Neural progenitor cell (in vitro differentiated cells): ENCODE data around the gene NOS3. TPM values are rescaled to one million over a fixed set of nuclear protein-coding genes. Genes with fewer than 3 reads are reported as not detected.

Source experiments
- DNase-seq: peaks from one replicate; pipeline ENCODE4 v3.0.0-alpha.2; 2016; ENCODE audit warnings: low spot score
- H2AFZ ChIP-seq: fragments of 200-600 bp; sonication (generic); replicated peaks from 2 replicates; pipeline ENCODE4 v1.6.1; 2016; ENCODE audit warnings: antibody characterized with exemption
- H3F3A ChIP-seq: fragments of 200-600 bp; sonication (generic); 2 replicates; pipeline ENCODE4 v1.6.1; 2016; ENCODE audit warnings: antibody characterized with exemption, low read depth
- H3K27ac ChIP-seq: fragments of 200-600 bp; sonication (generic); 2 replicates; pipeline ENCODE4 v1.5.1; 2016; ENCODE audit warnings: mild to moderate bottlenecking
- H3K27me3 ChIP-seq: fragments of 200-600 bp; sonication (generic); 2 replicates; pipeline ENCODE4 v1.6.1; 2016; ENCODE audit warnings: mild to moderate bottlenecking, moderate library complexity
- H3K36me3 ChIP-seq: fragments of 200-600 bp; sonication (generic); 2 replicates; pipeline ENCODE4 v1.5.1; 2016
- H3K4me1 ChIP-seq: fragments of 200-600 bp; sonication (generic); 2 replicates; pipeline ENCODE4 v1.6.1; 2016; ENCODE audit warnings: mixed run types
- H3K4me2 ChIP-seq: fragments of 200-600 bp; sonication (generic); 2 replicates; pipeline ENCODE4 v1.6.1; 2016
- H3K4me3 ChIP-seq: fragments of 200-600 bp; sonication (generic); 2 replicates; pipeline ENCODE4 v1.5.1; 2016
- H3K79me2 ChIP-seq: fragments of 200-600 bp; sonication (generic); 2 replicates; pipeline ENCODE4 v1.6.1; 2016; ENCODE audit warnings: low read depth
- H3K9ac ChIP-seq: fragments of 200-600 bp; sonication (generic); 2 replicates; pipeline ENCODE4 v1.6.1; 2016
- H3K9me3 ChIP-seq: fragments of 200-600 bp; sonication (generic); 2 replicates; pipeline ENCODE4 v1.5.1; 2016; ENCODE audit warnings: low read depth
- H4K20me1 ChIP-seq: fragments of 200-600 bp; sonication (generic); 2 replicates; pipeline ENCODE4 v1.6.1; 2016; ENCODE audit warnings: low read depth
- H3K27ac Mint-ChIP-seq: 3 replicates; pipeline ENCODE4 v1.8.0; 2021; ENCODE audit warnings: mixed read lengths
- H3K27me3 Mint-ChIP-seq: 2 replicates; pipeline ENCODE4 v1.8.0; 2022; ENCODE audit warnings: low read depth, mild to moderate bottlenecking, inconsistent platforms, moderate library complexity, mixed read lengths; ENCODE audit not compliant: insufficient read depth
- H3K36me3 Mint-ChIP-seq: 3 replicates; pipeline ENCODE4 v1.8.0; 2021; ENCODE audit warnings: mixed read lengths
- H3K4me1 Mint-ChIP-seq: 3 replicates; pipeline ENCODE4 v1.8.0; 2021; ENCODE audit warnings: mixed read lengths
- H3K4me3 Mint-ChIP-seq: 3 replicates; pipeline ENCODE4 v1.8.0; 2021; ENCODE audit warnings: mild to moderate bottlenecking, moderate library complexity, mixed read lengths
- H3K9me3 Mint-ChIP-seq: 3 replicates; pipeline ENCODE4 v1.8.0; 2020; ENCODE audit warnings: mixed read lengths
- CTCF ChIP-seq: fragments of 200-600 bp; sonication (generic); IDR thresholded peaks from 2 replicates; pipeline ENCODE4 v1.5.1; 2017; ENCODE audit warnings: antibody characterized with exemption, mild to moderate bottlenecking
- EZH2 ChIP-seq: fragments of 200-600 bp; sonication (generic); IDR thresholded peaks from 2 replicates; pipeline ENCODE4 v1.6.1; 2017; ENCODE audit warnings: antibody characterized with exemption, mild to moderate bottlenecking, moderate library complexity
- EZH2phosphoT487 ChIP-seq: fragments of 200-600 bp; sonication (generic); IDR thresholded peaks from 2 replicates; pipeline ENCODE4 v1.6.1; 2017; ENCODE audit warnings: antibody characterized with exemption
- total RNA-seq: library from RNA; depleted of rRNA; stranded (reverse); fragments of >200 nt; gene quantifications from 2 replicates; pipeline ENCODE4 v1.2.3, GENCODE V29; 2015; ENCODE audit warnings: low replicate concordance

NOS3 gene
- total RNA-seq, 1 donor from 2014 or later: 1.3 TPM

DNA sequence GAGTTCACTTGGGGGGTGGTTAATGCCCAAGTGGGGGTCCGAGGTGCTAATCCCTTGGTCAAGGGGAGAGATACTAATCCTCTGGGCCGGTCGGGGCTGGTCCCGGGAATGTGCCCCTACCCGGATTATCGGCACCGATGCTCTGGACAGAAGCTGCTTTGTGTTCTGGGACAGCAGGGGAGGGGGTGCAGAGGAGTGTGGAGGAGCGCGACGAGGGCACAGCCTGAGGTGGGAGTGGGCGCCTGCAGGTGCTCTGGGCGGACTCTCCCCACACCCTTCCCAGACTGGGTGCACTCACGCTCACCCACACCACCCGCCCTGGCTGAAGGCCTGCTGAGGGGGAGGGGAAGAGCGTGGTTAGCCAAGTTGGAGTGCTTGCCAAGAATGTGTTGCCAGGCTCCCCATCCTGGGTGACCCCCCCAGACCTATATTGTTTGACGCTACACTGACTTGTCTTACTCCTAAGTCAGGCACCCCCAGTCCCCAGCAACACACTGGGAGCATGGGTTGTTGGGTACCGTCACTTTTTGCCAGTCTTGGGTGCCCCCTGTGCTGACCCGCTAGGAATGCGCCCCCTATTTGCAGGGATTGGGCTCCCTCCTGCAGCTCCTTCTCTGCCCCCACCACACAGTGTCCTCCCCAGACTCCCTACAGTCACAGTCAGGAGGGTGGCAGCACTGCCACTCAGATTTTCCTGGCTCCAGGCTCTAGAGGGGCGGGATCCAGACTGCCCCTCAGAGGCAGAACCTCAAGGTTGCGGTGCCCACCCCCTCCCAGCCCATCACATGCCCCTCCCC lies 69.8 kb downstream of the NOS3 start:
- H3K27ac ChIP-seq: no peak overlapping the region
- peaks cover 46% of the 10 kb centered on the region for H3K4me1 Mint-ChIP-seq
- peak overlapping the region; percentile 77 for H3K4me3 ChIP-seq
- H2AFZ ChIP-seq: no peak overlapping the region
- TF ChIP-seq EZH2phosphoT487: no peak
- TF ChIP-seq EZH2: no peak
- TF ChIP-seq CTCF: peak; percentile 10
- H3K27me3 Mint-ChIP-seq: peaks cover 13% of the 10 kb centered on the region
- no peaks in the 10 kb centered on the region for H3K36me3 ChIP-seq
- H3K9me3 Mint-ChIP-seq: no peaks in the 10 kb centered on the region
- H3K9ac ChIP-seq: no peak overlapping the region
- H3K27me3 ChIP-seq: peaks cover 38% of the 10 kb centered on the region
- no peak overlapping the region for H3K27ac Mint-ChIP-seq
- H3K4me2 ChIP-seq: peak overlapping the region; percentile 99
- H3K79me2 ChIP-seq: peaks cover 7% of the 10 kb centered on the region
- DNase-seq: peak; percentile 88
- peaks cover 42% of the 10 kb centered on the region for H3F3A ChIP-seq
- H3K4me3 Mint-ChIP-seq: peak overlapping the region; percentile 90
- peaks cover 45% of the 10 kb centered on the region for H3K4me1 ChIP-seq
- H4K20me1 ChIP-seq: peaks cover 58% of the 10 kb centered on the region
- H3K9me3 ChIP-seq: no peaks in the 10 kb centered on the region
- no peaks in the 10 kb centered on the region for H3K36me3 Mint-ChIP-seq

GRCh38 chr7:151061213-151062110 lies 70.6 kb downstream of the NOS3 start:
- Histone ChIP-seq H3K4me1 (peaks cover 43% of the 10 kb centered on the region), H3K4me3 (peak overlapping the region; percentile 41), H3K27ac (no peak overlapping the region), H3K36me3 (no peaks in the 10 kb centered on the region), H2AFZ (no peak overlapping the region), H3K9ac (no peak overlapping the region), H3K27me3 (peaks cover 29% of the 10 kb centered on the region), H3K79me2 (peaks cover 7% of the 10 kb centered on the region), H3K9me3 (no peaks in the 10 kb centered on the region), H4K20me1 (peaks cover 52% of the 10 kb centered on the region), H3F3A (peaks cover 42% of the 10 kb centered on the region), H3K4me2 (peak overlapping the region; percentile 99)
- Mint-ChIP-seq H3K9me3 (no peaks in the 10 kb centered on the region), H3K27ac (peak overlapping the region; percentile 44), H3K27me3 (peaks cover 14% of the 10 kb centered on the region), H3K4me1 (peaks cover 40% of the 10 kb centered on the region), H3K4me3 (peak overlapping the region; percentile 90), H3K36me3 (no peaks in the 10 kb centered on the region)
- peak; percentile 15 for DNase-seq
- TF ChIP-seq CTCF (no peak), EZH2 (no peak), EZH2phosphoT487 (no peak)

DNA sequence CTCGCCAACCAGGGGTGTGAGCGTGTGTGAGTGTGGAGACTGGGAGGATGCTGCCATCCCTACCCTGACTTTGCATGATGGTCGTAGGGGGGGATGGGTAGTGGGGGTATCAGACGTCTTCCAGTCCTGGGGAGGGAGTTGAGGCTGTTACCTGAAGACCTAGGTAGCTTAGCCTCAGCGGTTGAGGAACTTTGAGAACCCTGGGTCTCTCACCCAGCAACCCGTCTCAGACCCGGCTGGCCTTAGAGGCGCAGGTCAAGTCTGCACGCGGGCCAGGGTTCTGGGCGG lies 71.2 kb downstream of the NOS3 start:
- Histone ChIP-seq H3K4me3 (peak overlapping the region; percentile 41), H3K4me1 (peaks cover 37% of the 10 kb centered on the region), H3K27me3 (peaks cover 23% of the 10 kb centered on the region), H4K20me1 (peaks cover 51% of the 10 kb centered on the region), H3K4me2 (peak overlapping the region; percentile 99), H3K27ac (no peak overlapping the region), H3K9me3 (no peaks in the 10 kb centered on the region), H3K79me2 (peaks cover 7% of the 10 kb centered on the region), H3K36me3 (no peaks in the 10 kb centered on the region), H2AFZ (no peak overlapping the region), H3K9ac (no peak overlapping the region), H3F3A (peaks cover 42% of the 10 kb centered on the region)
- H3K27ac Mint-ChIP-seq: no peak overlapping the region
- no peaks in the 10 kb centered on the region for H3K9me3 Mint-ChIP-seq
- H3K27me3 Mint-ChIP-seq: peaks cover 14% of the 10 kb centered on the region
- H3K36me3 Mint-ChIP-seq: no peaks in the 10 kb centered on the region
- H3K4me3 Mint-ChIP-seq: peak overlapping the region; percentile 90
- no peak for DNase-seq
- peaks cover 34% of the 10 kb centered on the region for H3K4me1 Mint-ChIP-seq
- no peak for TF ChIP-seq EZH2
- TF ChIP-seq EZH2phosphoT487: no peak
- TF ChIP-seq CTCF: no peak
